ENCODE results near the gene FEM1C.
"Not testable (repeated sequence)": the region's sequence is repeated elsewhere in the genome, so short reads cannot be mapped to it uniquely, and the experiment has no call there.

Gene FEM1C

DNA sequence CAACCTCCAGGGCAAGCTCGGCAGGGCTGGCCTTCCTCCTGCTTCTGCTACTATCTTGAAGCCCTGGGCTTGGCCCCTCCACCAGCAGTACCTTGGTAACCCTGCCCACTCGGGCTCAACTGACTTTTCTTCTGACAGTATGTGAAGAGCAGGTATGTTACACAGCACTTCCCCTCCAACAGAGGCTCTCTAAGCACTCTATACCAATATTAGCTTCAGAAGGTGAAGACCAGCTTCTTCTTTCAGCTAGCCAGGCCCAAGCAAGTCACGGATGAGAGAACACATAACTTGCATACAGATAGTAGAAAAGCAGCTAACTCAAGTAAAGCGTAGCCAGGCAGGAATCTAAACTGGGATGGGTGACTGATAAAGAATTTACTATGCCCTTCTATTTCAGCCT is 64.3 kb downstream of the FEM1C start:
- Histone ChIP-seq H3K36me3 (no peaks in the 10 kb centered on the region), H3K9me3 (ENCODE audit: severe bottlenecking) (no peaks in the 10 kb centered on the region), H3K27ac (no peak overlapping the region), H3K27me3 (ENCODE audit: insufficient read depth, low read depth, severe bottlenecking) (no peaks in the 10 kb centered on the region), H3K4me3 (ENCODE audit: low read depth, low read length) (no peak overlapping the region)
- DNase-seq = no peak
- TF ChIP-seq, protein P1, sequence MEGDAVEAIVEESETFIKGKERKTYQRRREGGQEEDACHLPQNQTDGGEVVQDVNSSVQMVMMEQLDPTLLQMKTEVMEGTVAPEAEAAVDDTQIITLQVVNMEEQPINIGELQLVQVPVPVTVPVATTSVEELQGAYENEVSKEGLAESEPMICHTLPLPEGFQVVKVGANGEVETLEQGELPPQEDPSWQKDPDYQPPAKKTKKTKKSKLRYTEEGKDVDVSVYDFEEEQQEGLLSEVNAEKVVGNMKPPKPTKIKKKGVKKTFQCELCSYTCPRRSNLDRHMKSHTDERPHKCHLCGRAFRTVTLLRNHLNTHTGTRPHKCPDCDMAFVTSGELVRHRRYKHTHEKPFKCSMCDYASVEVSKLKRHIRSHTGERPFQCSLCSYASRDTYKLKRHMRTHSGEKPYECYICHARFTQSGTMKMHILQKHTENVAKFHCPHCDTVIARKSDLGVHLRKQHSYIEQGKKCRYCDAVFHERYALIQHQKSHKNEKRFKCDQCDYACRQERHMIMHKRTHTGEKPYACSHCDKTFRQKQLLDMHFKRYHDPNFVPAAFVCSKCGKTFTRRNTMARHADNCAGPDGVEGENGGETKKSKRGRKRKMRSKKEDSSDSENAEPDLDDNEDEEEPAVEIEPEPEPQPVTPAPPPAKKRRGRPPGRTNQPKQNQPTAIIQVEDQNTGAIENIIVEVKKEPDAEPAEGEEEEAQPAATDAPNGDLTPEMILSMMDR (IDR thresholded peaks at IDR 0.05; ENCODE audit: low read depth, low read length) = no peak

DNA sequence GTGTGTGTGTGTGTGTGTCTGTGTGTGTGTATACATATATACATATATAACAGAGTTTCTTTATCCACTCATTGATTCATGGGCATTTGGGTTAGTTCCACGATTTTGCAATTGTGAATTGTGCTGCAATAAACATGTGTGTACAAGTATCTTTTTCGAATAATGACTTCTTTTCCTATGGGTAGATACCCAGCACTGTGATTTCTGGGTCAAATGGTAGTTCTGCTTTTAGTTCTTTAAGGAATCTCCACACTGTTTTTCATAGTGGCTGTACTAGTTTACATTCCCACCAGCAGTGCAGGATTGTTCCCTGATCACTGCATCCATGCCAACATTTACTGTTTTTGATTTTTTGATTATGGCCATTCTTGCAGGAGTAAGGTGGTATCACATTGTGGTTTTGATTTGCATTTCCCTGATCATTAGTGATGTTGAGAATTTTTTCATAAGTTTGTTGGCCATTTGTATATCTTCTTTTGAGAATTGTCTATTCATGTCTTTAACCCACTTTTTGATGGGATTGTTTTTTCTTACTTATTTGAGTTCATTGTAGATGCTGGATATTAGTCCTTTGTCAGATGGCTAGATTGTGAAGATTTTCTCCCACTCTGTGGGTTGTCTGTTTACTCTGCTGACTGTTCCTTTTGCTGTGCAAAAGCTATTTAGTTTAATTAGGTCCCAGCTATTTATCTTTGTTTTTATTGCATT is 65.3 kb downstream of the FEM1C start:
- not testable (repeated sequence) for H3K27me3 ChIP-seq (ENCODE audit: insufficient read depth, low read depth, severe bottlenecking); DNase-seq; H3K4me3 ChIP-seq (ENCODE audit: low read depth, low read length); H3K27ac ChIP-seq; H3K36me3 ChIP-seq; H3K9me3 ChIP-seq (ENCODE audit: severe bottlenecking)

DNA sequence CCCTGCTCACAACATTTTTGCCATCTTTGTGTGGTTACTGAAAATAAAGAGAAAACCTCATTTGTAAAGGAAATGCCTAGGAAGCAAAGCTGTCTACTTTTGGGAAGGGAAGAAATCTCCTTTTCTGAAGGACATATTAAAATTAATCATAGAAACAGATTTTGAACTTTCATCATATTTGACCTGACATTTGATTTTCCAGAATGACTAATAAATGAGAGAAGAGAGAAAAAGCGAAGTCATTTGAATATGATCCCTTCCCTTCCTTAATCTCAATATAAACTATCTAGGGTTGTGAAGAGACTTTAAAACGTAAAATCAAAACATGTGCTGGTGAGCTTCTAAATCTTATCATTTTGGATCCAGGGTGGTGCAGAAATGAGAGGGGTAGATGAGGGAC is 66.3 kb downstream of the FEM1C start:
- Histone ChIP-seq H3K36me3 (no peaks in the 10 kb centered on the region), H3K27ac (no peak overlapping the region), H3K9me3 (ENCODE audit: severe bottlenecking) (no peaks in the 10 kb centered on the region), H3K4me3 (ENCODE audit: low read depth, low read length) (no peak overlapping the region), H3K27me3 (ENCODE audit: insufficient read depth, low read depth, severe bottlenecking) (no peaks in the 10 kb centered on the region)
- DNase-seq = no peak
- TF ChIP-seq, protein P1 (IDR thresholded peaks at IDR 0.05; ENCODE audit: low read depth, low read length) = no peak

DNA sequence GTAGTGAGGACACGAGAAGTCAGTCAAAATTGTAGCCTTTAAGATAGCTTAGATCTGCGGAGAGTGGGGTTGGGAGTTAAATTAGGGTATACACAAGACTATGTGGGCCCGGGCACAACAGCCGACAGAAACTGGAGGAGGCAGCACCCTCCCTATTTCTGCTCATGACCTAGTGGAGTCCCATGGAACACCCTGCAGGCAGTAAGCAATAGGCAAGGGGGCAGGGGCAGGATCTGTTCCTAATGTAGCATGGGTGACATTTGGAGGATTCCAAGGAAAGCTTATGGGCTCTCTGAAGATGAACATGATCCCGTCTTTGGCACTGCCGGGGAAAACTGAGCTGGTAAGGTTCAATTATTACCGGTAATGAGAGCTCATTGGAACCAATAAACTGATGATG is 67.0 kb downstream of the FEM1C start:
- H3K36me3 ChIP-seq = no peaks in the 10 kb centered on the region
- TF ChIP-seq, protein P1 (IDR thresholded peaks at IDR 0.05; ENCODE audit: low read depth, low read length) = no peak

DNA sequence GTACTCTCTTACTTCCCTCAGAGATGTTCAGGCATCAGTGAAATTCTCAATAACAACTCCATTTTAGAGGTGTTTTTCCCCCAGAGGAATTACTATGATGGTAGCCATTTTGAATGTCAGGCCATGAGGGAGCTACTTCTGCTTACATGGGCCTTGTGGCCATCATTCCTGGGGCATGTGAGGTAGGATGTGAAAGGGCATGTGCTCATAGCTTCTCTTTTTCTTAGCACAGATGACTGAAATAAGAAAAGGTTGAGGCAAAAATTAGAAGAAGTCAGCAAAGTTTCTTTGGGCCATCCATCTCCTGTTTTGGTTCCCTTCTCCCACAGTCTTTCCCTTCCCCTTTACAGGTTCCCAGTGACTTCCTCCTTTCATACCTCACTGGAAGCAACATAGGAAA is 68.8 kb downstream of the FEM1C start:
- TF ChIP-seq, protein P1 (IDR thresholded peaks at IDR 0.05; ENCODE audit: low read depth, low read length) = no peak
- no peaks in the 10 kb centered on the region for H3K9me3 ChIP-seq (ENCODE audit: severe bottlenecking)
- no peak for DNase-seq
- H3K27me3 ChIP-seq (ENCODE audit: insufficient read depth, low read depth, severe bottlenecking) = no peaks in the 10 kb centered on the region
- H3K27ac ChIP-seq = no peak overlapping the region
- no peaks in the 10 kb centered on the region for H3K36me3 ChIP-seq
- no peak overlapping the region for H3K4me3 ChIP-seq (ENCODE audit: low read depth, low read length)

More for the DNA sequence above, 67.0 kb downstream of the FEM1C start:
- Histone ChIP-seq H3K27me3 (ENCODE audit: insufficient read depth, low read depth, severe bottlenecking) (no peaks in the 10 kb centered on the region), H3K4me3 (ENCODE audit: low read depth, low read length) (no peak overlapping the region), H3K9me3 (ENCODE audit: severe bottlenecking) (no peaks in the 10 kb centered on the region), H3K27ac (no peak overlapping the region)
- DNase-seq = no peak

DNA sequence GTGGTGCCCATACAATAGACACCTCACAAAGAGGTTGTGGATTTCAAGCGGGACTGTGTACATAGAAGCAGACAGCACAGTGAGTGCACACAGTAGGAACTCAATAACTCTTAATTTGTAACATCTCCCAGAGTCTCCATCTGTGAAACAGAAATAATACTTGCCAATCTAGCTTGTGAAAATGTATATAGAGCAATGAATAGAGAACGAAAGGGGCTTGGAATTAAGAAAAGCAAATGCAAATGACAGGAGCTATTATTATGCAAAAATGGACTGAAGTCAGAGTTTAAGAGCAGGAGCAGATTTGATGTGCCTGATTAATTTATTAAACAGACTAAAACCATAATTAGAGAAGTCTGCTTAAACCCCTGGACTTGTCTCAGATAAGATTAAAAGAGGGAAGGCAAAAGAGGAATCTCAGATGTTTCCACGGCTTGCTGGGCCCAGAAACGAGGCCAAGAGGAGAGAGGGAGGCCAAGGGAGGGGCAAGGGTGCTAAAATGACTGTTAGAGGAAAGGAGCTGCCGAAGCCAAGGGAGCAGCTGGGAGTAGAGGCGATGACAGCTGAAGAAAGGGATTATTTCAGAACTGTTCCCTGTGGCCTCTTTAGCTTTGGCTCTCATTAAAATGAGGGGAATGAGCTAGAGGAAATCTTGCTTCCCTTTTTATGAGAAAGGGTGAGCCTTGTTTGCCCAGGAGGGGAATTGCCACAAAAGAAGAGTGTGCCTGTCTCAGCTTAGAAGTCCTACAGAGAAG is 72.1 kb downstream of the FEM1C start:
- H3K9me3 ChIP-seq (ENCODE audit: severe bottlenecking) = no peaks in the 10 kb centered on the region
- no peaks in the 10 kb centered on the region for H3K36me3 ChIP-seq
- peak; percentile 43 for DNase-seq
- no peaks in the 10 kb centered on the region for H3K27me3 ChIP-seq (ENCODE audit: insufficient read depth, low read depth, severe bottlenecking)
- H3K27ac ChIP-seq = no peak overlapping the region
- H3K4me3 ChIP-seq (ENCODE audit: low read depth, low read length) = no peak overlapping the region
- TF ChIP-seq, protein P1 (IDR thresholded peaks at IDR 0.05; ENCODE audit: low read depth, low read length) = no peak
